Mesenteric fat pad (tissue), 1 donor: ENCODE data around the gene CCDC177. TPM values are rescaled to one million over a fixed set of nuclear protein-coding genes. Genes with fewer than 3 reads are reported as not detected.
"Not testable (repeated sequence)": the region's sequence is repeated elsewhere in the genome, so short reads cannot be mapped to it uniquely, and the experiment has no call there.

Experiments used
- DNase-seq: peaks from one replicate; pipeline ENCODE4 v3.0.0-alpha.2; 2020; ENCODE audit warnings: low spot score
- total RNA-seq: library from RNA; stranded (reverse); fragmentation: NEBNext Ultra II Directional; extraction: Animal tissue kit (Norgen Biotek cat#: 25700); gene quantifications from one replicate; pipeline ENCODE4 v1.2.1, GENCODE V29; 2021
- donor health status: DM: yes; HTN: yes; CAD: no.

The CCDC177 gene
- total RNA-seq, 1 donor from 2014 or later, result not detected

- DNase-seq, result no peak
Measured at GRCh38 chr14:69600304-69600891, 25.7 kb upstream of the CCDC177 start.

DNA sequence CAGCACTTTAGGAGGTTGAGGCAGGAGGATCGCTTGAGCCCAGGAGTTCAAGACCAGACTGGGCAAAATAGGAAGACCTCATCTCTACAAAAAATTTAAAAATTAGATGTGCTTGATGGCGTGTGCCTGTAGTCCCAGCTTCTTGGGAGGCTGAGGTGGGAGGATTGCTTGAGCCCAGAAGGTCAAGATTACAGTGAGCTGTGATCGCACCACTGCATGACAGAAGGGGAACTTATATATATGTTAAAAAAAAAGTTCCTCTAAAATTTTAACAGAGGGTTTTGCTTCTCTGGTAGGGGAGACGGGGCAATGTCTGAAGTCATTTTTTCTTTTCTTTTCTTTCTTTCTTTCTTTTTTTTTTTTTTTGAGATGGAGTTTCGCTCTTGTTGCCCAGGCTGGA lies 24.8 kb upstream of the CCDC177 start:
- DNase-seq, result not testable (repeated sequence)

- no peak for DNase-seq
Measured at GRCh38 chr14:69595336-69595735, 20.7 kb upstream of the CCDC177 start.

GRCh38 chr14:69594846-69595245 lies 20.2 kb upstream of the CCDC177 start:
- no peak for DNase-seq

DNA sequence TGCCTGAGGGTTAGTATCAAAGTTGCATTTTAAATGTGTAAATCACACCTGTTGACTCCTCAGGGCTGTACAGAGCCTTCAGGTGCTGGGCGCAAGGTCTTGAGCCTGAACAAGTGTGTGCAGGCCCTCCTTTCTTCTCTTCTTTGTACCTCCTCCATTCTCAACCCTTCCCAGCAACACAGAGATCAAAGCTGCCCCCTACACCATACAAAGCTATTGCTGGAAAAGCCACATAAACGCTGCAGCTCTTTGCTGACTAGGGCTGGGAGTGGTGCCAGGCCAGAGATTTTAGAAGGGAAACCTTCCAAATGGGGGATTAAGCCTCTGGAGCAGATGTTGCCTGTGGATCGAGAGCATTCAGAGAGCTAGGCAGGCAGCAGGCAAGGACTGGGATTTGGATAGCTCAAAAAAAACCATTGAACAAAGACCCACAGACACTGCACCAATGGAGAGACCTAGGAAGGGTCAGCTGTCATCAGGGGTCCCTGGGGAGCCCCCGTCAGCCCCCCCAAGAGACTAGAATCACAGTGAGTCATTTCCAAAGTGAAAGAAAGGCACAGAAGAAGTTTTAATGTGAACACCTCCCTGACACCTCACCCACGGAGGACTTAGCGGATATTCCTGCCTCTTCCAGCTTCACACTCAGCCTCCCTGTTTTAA lies 18.5 kb upstream of the CCDC177 start:
- DNase-seq, result no peak

DNA sequence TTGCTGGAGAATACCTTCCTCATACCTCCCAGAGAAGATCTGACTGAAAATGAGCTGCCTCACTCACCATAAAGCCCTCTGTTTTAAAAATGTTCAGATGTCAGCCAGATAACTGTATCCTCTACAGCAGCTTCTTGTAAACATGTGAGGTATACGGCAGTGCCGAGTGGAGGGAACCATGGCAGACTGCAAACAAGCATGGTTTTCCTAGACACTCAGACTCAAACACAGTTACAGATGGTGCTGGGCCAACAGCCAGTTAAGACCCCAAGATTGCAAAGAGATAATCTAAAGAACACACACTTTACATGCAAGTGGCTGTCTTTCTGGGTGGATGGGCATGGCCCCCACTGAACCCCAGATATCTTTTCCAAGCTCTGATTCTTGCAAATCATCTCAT lies 16.6 kb upstream of the CCDC177 start:
- no peak for DNase-seq

- DNase-seq, result no peak
Measured at GRCh38 chr14:69587389-69587788, 12.7 kb upstream of the CCDC177 start.

- no peak for DNase-seq
Measured at GRCh38 chr14:69586404-69586803, 11.7 kb upstream of the CCDC177 start.

DNA sequence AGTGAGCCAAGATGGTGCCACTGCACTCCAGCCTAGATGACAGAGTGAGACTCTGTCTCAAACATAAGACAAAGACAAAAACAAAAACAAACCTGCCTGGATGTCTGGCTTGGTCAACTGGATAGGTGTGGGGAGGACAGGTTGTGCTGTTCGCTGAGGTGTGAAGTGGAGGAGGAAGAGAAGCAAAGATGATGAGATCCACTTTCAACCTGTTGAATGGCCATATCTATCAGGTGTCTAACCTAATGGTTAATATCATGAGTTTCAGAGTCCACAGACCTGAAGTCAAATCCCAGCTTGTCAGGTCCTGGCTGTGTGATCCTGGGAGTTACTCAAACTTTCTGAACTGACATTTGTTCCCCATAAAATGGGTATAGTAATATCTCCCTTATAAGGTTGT lies 9.7 kb upstream of the CCDC177 start:
- DNase-seq, result no peak

GRCh38 chr14:69582829-69583228 lies 8.2 kb upstream of the CCDC177 start:
- DNase-seq, result no peak

DNA sequence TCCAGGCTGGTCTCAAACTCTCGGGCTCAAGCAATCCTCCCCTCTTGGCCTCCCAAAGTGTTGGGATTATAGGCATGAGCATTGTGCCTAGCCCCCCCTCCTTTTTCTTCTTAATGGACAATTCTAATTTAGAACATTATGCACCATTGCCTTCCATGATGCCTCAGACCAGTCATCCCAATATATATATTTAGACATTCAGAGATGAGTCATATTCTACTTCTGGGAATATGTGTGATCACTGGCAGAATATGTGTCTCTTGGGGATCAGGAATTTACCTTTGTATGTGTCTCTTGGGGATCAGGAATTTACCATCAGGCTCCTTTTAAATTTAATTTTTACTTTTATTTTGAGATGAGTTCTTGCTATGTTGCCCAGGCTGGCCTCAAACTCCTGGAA lies 7.5 kb upstream of the CCDC177 start:
- DNase-seq, result no peak

GRCh38 chr14:69581316-69581935 lies 6.8 kb upstream of the CCDC177 start:
- no peak for DNase-seq

DNA sequence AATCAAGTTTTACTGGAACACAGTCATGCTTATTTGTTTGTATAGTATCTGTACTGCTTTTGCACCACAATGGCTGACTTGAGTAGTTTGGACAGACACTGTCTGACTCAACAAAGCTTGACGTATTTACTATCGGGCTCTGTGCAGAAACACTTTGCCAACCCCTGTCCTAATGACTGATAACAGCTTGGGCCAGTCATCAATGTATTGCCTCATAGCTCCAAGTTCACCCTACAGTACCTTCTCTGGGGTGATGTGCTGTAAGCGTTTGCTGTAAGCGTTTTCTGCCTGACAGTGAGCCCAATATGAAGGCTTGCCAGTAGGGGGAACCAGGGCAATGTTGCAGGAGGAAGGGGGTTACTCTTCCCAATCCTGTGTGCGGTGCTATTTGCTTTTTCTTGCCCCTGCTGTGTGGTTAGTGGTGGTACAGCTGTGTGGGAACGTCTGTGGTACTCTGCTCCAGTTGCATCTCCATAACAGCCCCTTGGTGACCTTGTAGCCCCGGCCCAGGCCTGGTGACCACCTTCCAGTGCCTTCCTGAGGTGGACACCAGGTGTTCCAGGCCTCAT lies 5.4 kb upstream of the CCDC177 start:
- DNase-seq, result no peak

GRCh38 chr14:69579476-69579875 lies 4.8 kb upstream of the CCDC177 start:
- DNase-seq, result no peak

DNA sequence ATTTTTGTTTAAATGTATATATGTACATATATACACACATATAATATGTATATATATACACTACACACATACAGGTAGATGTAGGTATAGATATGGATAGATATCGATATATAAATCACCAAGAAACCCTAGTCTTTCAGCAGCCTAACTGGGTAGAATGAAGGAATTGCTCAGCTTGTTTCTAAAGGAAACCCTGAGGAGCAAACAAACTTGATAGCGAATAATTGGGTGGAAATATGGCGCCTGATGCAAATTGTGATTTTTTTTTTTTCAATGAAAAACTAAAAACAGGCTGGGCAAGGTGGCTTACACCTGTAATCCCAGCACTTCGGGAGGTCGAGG lies 254 bp upstream of the CCDC177 start:
- DNase-seq, result no peak

GRCh38 chr14:69573831-69574262 lies 824 bp downstream of the CCDC177 start:
- no peak for DNase-seq

- no peak for DNase-seq
Measured at GRCh38 chr14:69573205-69573830, 1.4 kb downstream of the CCDC177 start.

DNA sequence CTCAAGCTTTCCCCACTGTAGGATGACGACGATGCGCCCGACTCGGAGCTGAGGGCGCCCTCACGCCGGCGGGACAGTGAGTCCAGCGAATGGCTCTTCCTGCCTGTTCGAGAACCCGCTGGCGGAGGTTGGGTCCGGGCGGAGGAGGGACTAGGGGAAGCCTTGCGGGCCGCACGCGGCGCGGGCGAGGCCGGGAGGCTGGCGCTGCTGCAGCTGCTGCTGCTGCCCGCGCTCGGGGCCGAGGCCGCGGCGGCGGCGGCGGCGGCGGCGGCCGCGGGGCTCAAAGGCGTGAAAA lies 1.9 kb downstream of the CCDC177 start:
- DNase-seq, result no peak

- no peak for DNase-seq
Measured at GRCh38 chr14:69572030-69572840, 2.4 kb downstream of the CCDC177 start.

DNA sequence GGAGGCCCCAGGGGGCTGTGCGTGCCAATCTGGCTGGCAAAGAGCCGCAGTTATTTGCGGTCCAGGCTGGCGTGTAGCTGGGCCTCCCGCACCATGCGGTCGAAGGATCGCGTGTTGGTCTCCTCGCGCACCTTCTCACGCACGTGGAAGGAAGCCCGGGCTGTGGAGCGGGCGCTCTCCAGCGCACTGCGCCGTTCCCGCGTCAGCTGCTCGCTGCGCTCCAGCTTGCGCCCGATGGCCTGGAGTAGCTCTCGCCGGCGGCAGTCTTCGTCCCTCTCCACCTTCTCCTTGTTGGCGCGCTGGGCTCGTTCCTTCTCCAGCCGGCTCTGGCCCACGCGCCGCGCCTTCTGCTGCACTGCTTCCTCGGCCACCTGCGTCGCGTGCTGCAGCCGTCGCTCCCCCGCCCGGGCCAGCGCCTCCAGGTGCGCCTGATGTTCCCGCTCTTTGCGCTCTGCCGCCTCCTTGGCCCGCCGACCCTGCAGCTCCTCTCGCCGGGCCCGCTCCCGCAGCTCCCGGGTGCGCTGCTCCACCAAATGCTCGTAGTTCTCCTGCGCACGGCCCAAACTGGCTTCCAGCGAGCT lies 3.1 kb downstream of the CCDC177 start:
- DNase-seq, result no peak

GRCh38 chr14:69570836-69571330 lies 3.8 kb downstream of the CCDC177 start:
- DNase-seq, result no peak
